ENCODE measurements around the gene GNPAT. TPM values are rescaled to one million over a fixed set of nuclear protein-coding genes. Genes with fewer than 3 reads are reported as not detected.
A peak's percentile ranks its signal among the peaks of the same experiment; 100 is the strongest.
"Not testable (repeated sequence)": the region's sequence is repeated elsewhere in the genome, so short reads cannot be mapped to it uniquely, and the experiment has no call there.

GNPAT gene
- total and polyA plus RNA-seq, 3 experiments from 2014 or later: 33.2 to 51.8 (median 49.2) TPM

DNA sequence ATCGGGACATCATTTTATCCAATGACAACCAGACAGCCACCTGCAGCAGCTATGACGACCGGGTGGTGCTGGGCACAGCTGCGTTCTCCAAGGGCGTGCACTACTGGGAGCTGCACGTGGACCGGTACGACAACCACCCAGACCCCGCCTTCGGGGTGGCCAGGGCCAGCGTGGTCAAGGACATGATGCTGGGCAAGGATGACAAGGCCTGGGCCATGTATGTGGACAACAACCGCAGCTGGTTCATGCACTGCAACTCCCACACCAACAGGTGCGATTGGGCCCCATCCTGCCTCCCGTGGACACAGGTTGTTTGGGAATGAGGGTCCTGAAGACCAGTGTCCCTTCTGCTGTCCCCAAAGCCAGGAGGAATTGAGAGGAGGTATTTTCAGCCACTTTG is 32.0 kb upstream of the GNPAT start:
- peak overlapping the region in 2 of 8 donors; percentile 51 to 65 for H3K27ac Mint-ChIP-seq
- no peaks in the 10 kb centered on the region for H3K36me3 Mint-ChIP-seq
- CTCF ChIA-PET: interaction anchor here (1.1 to 1.2 kb wide), 2 partner anchors 15 to 293 kb away, joined by 3 to 5 read pairs; no protein-coding TSS in a partner anchor
- no peak overlapping the region for H3K4me3 Mint-ChIP-seq
- Histone ChIP-seq H3K4me3 (ENCODE audit: low read length) (no peak overlapping the region), H3K27me3 (ENCODE audit: insufficient read depth, low read length, poor library complexity, severe bottlenecking) (no peaks in the 10 kb centered on the region), H3K9me3 (ENCODE audit: low read length) (no peaks in the 10 kb centered on the region), H3K4me1 (ENCODE audit: insufficient read depth, low read length) (peaks cover 8% of the 10 kb centered on the region), H3K27ac (ENCODE audit: low read depth, low read length) (no peak overlapping the region), H3K36me3 (ENCODE audit: insufficient read depth, low read length) (no peaks in the 10 kb centered on the region)
- no peaks in the 10 kb centered on the region for H3K9me3 Mint-ChIP-seq
- DNase-seq: no peak
- POLR2A ChIA-PET: no interaction called here
- H3K27me3 Mint-ChIP-seq: peaks cover 2 to 13% of the 10 kb centered on the region in 2 donors
- H3K4me1 Mint-ChIP-seq: peaks cover 5 to 7% (median 6%) of the 10 kb centered on the region in 3 donors

DNA sequence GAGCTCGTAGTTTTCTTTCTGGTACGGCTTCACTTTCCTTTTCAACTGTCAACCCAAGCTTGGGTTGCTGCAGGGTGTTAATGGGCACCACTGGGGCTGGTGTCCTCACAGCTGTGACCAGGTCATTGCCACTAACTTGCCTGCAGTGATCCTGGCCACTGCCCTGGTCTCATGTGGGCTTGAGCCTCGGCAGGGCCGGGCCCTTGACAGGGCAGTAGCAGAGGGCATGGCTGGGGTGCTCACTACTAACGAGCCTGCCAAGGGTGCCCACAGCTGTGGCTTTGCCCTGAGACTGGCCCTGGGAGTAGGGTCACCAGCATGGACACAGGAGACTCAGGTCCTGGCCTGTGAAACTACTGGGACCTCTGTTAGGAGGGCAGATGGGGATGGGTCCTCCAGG is 31.5 kb upstream of the GNPAT start:
- CTCF ChIA-PET: interaction anchor here (1.1 to 2.1 kb wide), 3 partner anchors 15 to 293 kb away, joined by 3 to 6 read pairs (median 5); no protein-coding TSS in a partner anchor
- H3K9me3 Mint-ChIP-seq: no peaks in the 10 kb centered on the region
- H3K4me1 Mint-ChIP-seq: peaks cover 5 to 7% (median 6%) of the 10 kb centered on the region in 3 donors
- H3K4me3 ChIP-seq (ENCODE audit: low read length): no peak overlapping the region
- H3K4me1 ChIP-seq (ENCODE audit: insufficient read depth, low read length): peaks cover 8% of the 10 kb centered on the region
- POLR2A ChIA-PET: no interaction called here
- no peaks in the 10 kb centered on the region for H3K36me3 ChIP-seq (ENCODE audit: insufficient read depth, low read length)
- no peak overlapping the region for H3K4me3 Mint-ChIP-seq
- no peaks in the 10 kb centered on the region for H3K9me3 ChIP-seq (ENCODE audit: low read length)
- no peak overlapping the region for H3K27ac Mint-ChIP-seq
- no peaks in the 10 kb centered on the region for H3K27me3 ChIP-seq (ENCODE audit: insufficient read depth, low read length, poor library complexity, severe bottlenecking)
- no peaks in the 10 kb centered on the region for H3K36me3 Mint-ChIP-seq
- DNase-seq: no peak
- no peak overlapping the region for H3K27ac ChIP-seq (ENCODE audit: low read depth, low read length)
- H3K27me3 Mint-ChIP-seq: peaks cover 0 to 8% of the 10 kb centered on the region in 2 donors

DNA sequence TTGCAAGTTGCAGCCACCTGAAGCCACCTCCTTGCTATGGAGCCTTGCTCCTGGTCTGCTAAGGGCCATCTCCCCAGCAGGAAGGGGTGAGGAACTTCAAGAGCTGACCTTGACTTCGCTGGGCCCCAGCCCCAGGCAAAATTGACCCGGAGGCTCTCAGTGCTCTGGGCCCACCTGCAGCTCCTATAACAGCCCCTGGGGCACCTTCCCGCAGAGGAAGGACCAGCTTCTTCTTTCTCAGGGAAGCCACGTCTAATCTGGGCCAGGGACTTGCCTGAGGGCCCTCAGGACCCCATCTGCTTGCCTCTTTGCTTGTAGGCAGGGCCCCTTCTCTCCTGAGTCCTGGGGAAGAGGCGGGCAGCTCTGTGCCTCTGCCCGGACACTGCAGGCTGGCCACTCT is 30.9 kb upstream of the GNPAT start:
- ChIA-PET CTCF (interaction anchor here (1.2 to 2.1 kb wide), 2 partner anchors 16 to 290 kb away, joined by 3 to 6 read pairs; no protein-coding TSS in a partner anchor), POLR2A (no interaction called here)
- H3K9me3 Mint-ChIP-seq: no peaks in the 10 kb centered on the region
- no peaks in the 10 kb centered on the region for H3K36me3 ChIP-seq (ENCODE audit: insufficient read depth, low read length)
- no peak overlapping the region for H3K27ac ChIP-seq (ENCODE audit: low read depth, low read length)
- no peak overlapping the region for H3K4me3 ChIP-seq (ENCODE audit: low read length)
- peaks cover 8% of the 10 kb centered on the region for H3K4me1 ChIP-seq (ENCODE audit: insufficient read depth, low read length)
- H3K27ac Mint-ChIP-seq: no peak overlapping the region
- H3K36me3 Mint-ChIP-seq: no peaks in the 10 kb centered on the region
- H3K4me3 Mint-ChIP-seq: no peak overlapping the region
- H3K27me3 ChIP-seq (ENCODE audit: insufficient read depth, low read length, poor library complexity, severe bottlenecking): no peaks in the 10 kb centered on the region
- no peak for DNase-seq
- H3K27me3 Mint-ChIP-seq: peaks cover 0 to 2% of the 10 kb centered on the region in 2 donors
- no peaks in the 10 kb centered on the region for H3K9me3 ChIP-seq (ENCODE audit: low read length)
- peaks cover 5 to 8% (median 6%) of the 10 kb centered on the region in 3 donors for H3K4me1 Mint-ChIP-seq

DNA sequence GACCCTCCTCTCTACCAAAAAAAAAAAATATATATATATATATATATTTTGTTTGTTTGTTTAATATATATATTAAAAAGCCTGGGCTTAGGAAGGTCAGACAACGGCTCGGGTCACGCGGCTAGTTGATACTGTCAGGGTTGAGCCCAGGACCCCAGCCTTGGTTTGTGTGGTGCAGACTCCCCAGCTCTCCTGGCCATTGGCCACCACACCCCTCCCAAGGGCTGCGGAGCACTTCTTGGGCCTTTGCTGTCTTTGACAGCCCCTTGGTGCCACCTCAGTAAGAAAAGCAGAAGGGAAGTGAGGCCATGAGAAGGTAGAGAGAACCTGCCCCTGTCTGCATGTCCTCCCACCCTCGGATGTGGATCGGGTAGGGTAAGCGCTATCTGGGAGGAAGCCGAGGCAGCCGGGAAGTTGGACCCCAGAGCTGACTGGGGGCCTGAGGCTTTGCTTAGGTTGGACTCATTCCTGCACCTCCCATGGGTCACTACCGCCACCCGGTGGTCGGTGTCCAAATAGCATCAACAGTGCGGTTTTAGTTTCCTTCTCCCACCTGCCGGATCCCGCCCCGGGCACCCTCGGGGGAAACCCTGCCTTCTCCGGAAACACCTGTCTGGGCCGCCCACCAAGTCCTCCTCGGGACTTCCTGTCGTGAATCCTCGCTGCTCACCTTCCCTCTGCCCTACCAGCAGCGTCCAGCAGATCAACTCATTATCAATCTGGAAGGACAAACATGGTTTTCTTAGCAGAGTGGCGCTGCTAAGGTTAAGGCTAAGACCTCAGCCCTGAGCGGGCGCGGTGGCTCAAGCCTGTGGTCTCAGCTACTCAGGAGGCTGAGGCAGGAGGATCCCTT is 29.8 kb upstream of the GNPAT start:
- no peaks in the 10 kb centered on the region for H3K36me3 Mint-ChIP-seq
- H3K4me1 ChIP-seq (ENCODE audit: insufficient read depth, low read length): peaks cover 8% of the 10 kb centered on the region
- H3K4me3 Mint-ChIP-seq: peak overlapping the region; percentile 58 to 93 (median 87)
- no peaks in the 10 kb centered on the region for H3K36me3 ChIP-seq (ENCODE audit: insufficient read depth, low read length)
- DNase-seq: peak; percentile 79 to 89 (median 88)
- peak overlapping the region; percentile 67 for H3K4me3 ChIP-seq (ENCODE audit: low read length)
- H3K27me3 ChIP-seq (ENCODE audit: insufficient read depth, low read length, poor library complexity, severe bottlenecking): no peaks in the 10 kb centered on the region
- peaks cover 8 to 14% (median 10%) of the 10 kb centered on the region in 3 donors for H3K4me1 Mint-ChIP-seq
- H3K27ac Mint-ChIP-seq: peak overlapping the region in 6 of 8 donors; percentile 72 to 86 (median 84)
- CTCF ChIA-PET: interaction anchor here (1.0 to 2.1 kb wide), 7 partner anchors 16 to 413 kb away, joined by 3 to 6 read pairs (median 3); no protein-coding TSS in a partner anchor
- POLR2A ChIA-PET: no interaction called here
- H3K27me3 Mint-ChIP-seq: peaks cover 0 to 1% of the 10 kb centered on the region in 2 donors
- H3K27ac ChIP-seq (ENCODE audit: low read depth, low read length): no peak overlapping the region
- H3K9me3 Mint-ChIP-seq: no peaks in the 10 kb centered on the region
- H3K9me3 ChIP-seq (ENCODE audit: low read length): no peaks in the 10 kb centered on the region

DNA sequence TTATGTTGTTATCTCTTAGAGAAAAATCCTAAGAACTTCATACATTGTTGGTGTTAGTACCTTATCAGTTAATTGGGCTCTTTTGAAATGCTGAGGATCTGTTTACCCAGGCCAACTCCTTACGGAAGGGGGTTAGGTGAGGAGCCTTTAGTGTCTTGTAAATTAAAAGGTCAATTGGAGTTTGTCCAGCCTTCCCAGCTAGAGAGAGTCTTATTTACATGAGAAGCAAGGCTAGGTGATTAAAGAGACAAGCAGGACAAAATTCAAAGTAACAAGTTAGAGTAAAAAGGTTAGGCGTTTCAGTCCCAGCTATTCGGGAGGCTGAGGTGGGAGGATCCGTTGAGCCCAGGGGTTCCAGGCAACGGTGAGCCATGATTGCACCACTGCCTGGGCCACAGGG is 28.7 kb upstream of the GNPAT start:
- H3K27ac Mint-ChIP-seq: peak overlapping the region in 2 of 8 donors; percentile 15 to 56
- H3K27ac ChIP-seq (ENCODE audit: low read depth, low read length); H3K4me1 ChIP-seq (ENCODE audit: insufficient read depth, low read length); H3K36me3 ChIP-seq (ENCODE audit: insufficient read depth, low read length); H3K4me3 ChIP-seq (ENCODE audit: low read length); DNase-seq; H3K27me3 ChIP-seq (ENCODE audit: insufficient read depth, low read length, poor library complexity, severe bottlenecking); POLR2A ChIA-PET; H3K9me3 ChIP-seq (ENCODE audit: low read length); H3K36me3 Mint-ChIP-seq; H3K9me3 Mint-ChIP-seq; H3K4me3 Mint-ChIP-seq; H3K27me3 Mint-ChIP-seq: not testable (repeated sequence)
- CTCF ChIA-PET: interaction anchor here (1.1 to 1.6 kb wide), 2 partner anchors 300 to 302 kb away, joined by 3 to 5 read pairs; no protein-coding TSS in a partner anchor
- H3K4me1 Mint-ChIP-seq: peaks cover 8 to 14% (median 11%) of the 10 kb centered on the region in 3 donors

DNA sequence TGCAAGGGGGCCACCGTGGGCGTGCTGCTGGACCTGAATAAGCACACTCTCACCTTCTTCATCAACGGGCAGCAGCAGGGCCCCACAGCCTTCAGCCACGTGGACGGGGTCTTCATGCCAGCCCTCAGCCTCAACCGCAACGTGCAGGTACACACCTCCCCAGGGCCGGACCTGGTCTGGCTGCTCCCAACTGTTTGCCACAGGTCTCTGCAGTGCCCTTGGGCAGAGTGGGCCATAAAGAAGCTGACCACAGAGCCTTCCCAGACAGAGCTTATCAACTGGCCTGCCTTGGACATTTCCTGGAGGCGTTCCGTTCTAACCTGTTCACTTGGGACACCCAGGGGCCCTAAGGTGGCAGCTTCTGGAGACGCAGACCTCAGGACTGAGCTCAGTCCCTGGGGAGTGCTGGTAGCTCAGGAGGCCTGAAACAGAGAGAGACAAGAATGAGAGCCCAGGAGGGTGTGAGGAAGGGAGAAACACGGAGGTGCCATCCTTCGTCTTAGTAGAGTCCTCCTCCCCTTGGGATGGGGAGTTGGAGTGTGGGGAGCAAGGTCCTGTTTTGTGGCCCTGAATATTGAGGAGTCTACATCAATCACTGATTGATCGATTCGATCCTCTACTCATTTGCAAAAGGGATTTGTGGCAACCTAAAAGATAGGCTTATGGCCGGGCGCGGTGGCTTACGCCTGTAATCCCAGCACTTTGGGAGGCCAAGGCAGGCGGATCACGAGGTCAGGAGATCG is 27.0 kb upstream of the GNPAT start:
- Mint-ChIP-seq H3K27ac (peak overlapping the region in 1 of 8 donors; percentile 26), H3K27me3 (peaks cover 0 to 3% of the 10 kb centered on the region in 2 donors), H3K36me3 (no peaks in the 10 kb centered on the region), H3K4me1 (peaks cover 8 to 14% (median 11%) of the 10 kb centered on the region in 3 donors), H3K9me3 (no peaks in the 10 kb centered on the region), H3K4me3 (no peak overlapping the region)
- H3K27me3 ChIP-seq (ENCODE audit: insufficient read depth, low read length, poor library complexity, severe bottlenecking): no peaks in the 10 kb centered on the region
- no peak overlapping the region for H3K27ac ChIP-seq (ENCODE audit: low read depth, low read length)
- no peaks in the 10 kb centered on the region for H3K36me3 ChIP-seq (ENCODE audit: insufficient read depth, low read length)
- H3K9me3 ChIP-seq (ENCODE audit: low read length): no peaks in the 10 kb centered on the region
- CTCF ChIA-PET: interaction anchor here (0.8 kb wide), 1 partner anchor 571 kb away, joined by 3 read pairs; no protein-coding TSS in a partner anchor
- peaks cover 8% of the 10 kb centered on the region for H3K4me1 ChIP-seq (ENCODE audit: insufficient read depth, low read length)
- no peak overlapping the region for H3K4me3 ChIP-seq (ENCODE audit: low read length)
- POLR2A ChIA-PET: interaction anchor here (0.7 kb wide), 1 partner anchor 1092 kb away, joined by 4 read pairs; no protein-coding TSS in a partner anchor
- DNase-seq: no peak

DNA sequence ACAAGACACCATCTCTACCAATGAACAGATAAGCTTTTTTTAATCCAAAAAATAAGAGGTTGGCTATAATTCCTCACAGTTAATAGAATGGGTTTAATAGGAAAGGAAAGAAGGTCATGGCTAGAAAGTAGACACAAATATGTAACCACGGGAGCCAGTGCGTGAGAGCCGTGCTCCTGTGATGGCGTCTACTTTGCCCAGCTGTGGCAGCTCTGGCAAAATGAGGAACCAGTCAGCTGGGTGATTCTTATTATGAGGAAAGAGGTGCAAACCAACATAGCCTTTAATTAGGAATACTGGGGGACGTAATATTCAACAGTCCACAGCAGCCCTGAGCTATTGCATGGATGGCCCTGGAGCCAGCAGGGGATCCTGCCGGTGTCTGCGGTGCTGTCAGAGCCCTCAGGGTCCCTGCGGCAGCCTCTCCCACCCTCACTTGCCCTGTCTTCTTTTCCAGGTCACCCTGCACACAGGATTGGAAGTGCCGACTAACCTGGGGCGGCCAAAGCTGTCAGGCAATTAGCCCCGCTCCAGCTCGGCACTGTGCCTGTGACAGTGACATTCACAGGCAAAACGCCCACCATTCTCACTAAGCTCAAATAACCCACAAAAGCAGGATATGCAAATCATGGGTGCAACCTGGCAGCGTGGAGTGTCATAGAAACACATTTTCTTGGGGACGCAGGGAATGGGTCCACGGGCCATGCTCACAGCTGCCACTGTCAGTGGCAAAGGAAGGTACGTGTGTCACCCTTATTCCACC is 25.9 kb upstream of the GNPAT start:
- H3K27me3 Mint-ChIP-seq: peaks cover 0 to 3% of the 10 kb centered on the region in 2 donors
- H3K4me1 Mint-ChIP-seq: peaks cover 8 to 14% (median 11%) of the 10 kb centered on the region in 3 donors
- no peaks in the 10 kb centered on the region for H3K9me3 Mint-ChIP-seq
- peaks cover 8% of the 10 kb centered on the region for H3K4me1 ChIP-seq (ENCODE audit: insufficient read depth, low read length)
- H3K4me3 Mint-ChIP-seq: no peak overlapping the region
- H3K27me3 ChIP-seq (ENCODE audit: insufficient read depth, low read length, poor library complexity, severe bottlenecking): no peaks in the 10 kb centered on the region
- peak overlapping the region in 1 of 8 donors; percentile 67 for H3K27ac Mint-ChIP-seq
- peak in 1 of 5 donors; percentile 13 for DNase-seq
- no peaks in the 10 kb centered on the region for H3K9me3 ChIP-seq (ENCODE audit: low read length)
- no peaks in the 10 kb centered on the region for H3K36me3 ChIP-seq (ENCODE audit: insufficient read depth, low read length)
- POLR2A ChIA-PET: interaction anchor here (0.7 kb wide), 1 partner anchor 1093 kb away, joined by 4 read pairs; no protein-coding TSS in a partner anchor
- CTCF ChIA-PET: no interaction called here
- no peak overlapping the region for H3K27ac ChIP-seq (ENCODE audit: low read depth, low read length)
- H3K4me3 ChIP-seq (ENCODE audit: low read length): no peak overlapping the region
- no peaks in the 10 kb centered on the region for H3K36me3 Mint-ChIP-seq

Data from CD8-positive, alpha-beta memory T cell (primary cell).